ENCODE results near the gene CAPN2.

CAPN2 gene

GRCh38 chr1:223712194-223712849, at the start of gene CAPN2:
Gene CAPN2 (plus strand): TSS chr1:223712539. CDS start chr1:223712641, 102 bp downstream.
- DNase-seq, result peak; percentile 90
- in situ Hi-C loops (cut with HindIII; ENCODE audit: low pct_ligation_motif_present, low pct_unique_long_range_greater_than_20kb, low sequenced_read_pairs), result no loop called here

GRCh38 chr1:223662943-223663342, 49.4 kb upstream of the CAPN2 start:
- no peak for DNase-seq
- in situ Hi-C loops (cut with HindIII; ENCODE audit: low pct_ligation_motif_present, low pct_unique_long_range_greater_than_20kb, low sequenced_read_pairs), result no loop called here

GRCh38 chr1:223664106-223664505, 48.2 kb upstream of the CAPN2 start:
- in situ Hi-C loops (cut with HindIII; ENCODE audit: low pct_ligation_motif_present, low pct_unique_long_range_greater_than_20kb, low sequenced_read_pairs), result no loop called here
- DNase-seq, result no peak

- DNase-seq, result no peak
- in situ Hi-C loops (cut with HindIII; ENCODE audit: low pct_ligation_motif_present, low pct_unique_long_range_greater_than_20kb, low sequenced_read_pairs), result no loop called here
Measured at GRCh38 chr1:223665592-223666312, 46.6 kb upstream of the CAPN2 start, which contains the start of gene CAPN8. Gene CAPN8 (minus strand): TSS chr1:223665701. CDS start chr1:223665646, 55 bp downstream.

- in situ Hi-C loops (cut with HindIII; ENCODE audit: low pct_ligation_motif_present, low pct_unique_long_range_greater_than_20kb, low sequenced_read_pairs), result no loop called here
- peak; percentile 35 for DNase-seq
Measured at GRCh38 chr1:223667484-223668182, 44.7 kb upstream of the CAPN2 start.

- in situ Hi-C loops (cut with HindIII; ENCODE audit: low pct_ligation_motif_present, low pct_unique_long_range_greater_than_20kb, low sequenced_read_pairs), result no loop called here
- no peak for DNase-seq
Measured at GRCh38 chr1:223669003-223669795, 43.1 kb upstream of the CAPN2 start.

- peak; percentile 59 for DNase-seq
- in situ Hi-C loops (cut with HindIII; ENCODE audit: low pct_ligation_motif_present, low pct_unique_long_range_greater_than_20kb, low sequenced_read_pairs), result no loop called here
Measured at GRCh38 chr1:223670458-223671159, 41.7 kb upstream of the CAPN2 start.

GRCh38 chr1:223674119-223674890, 38.0 kb upstream of the CAPN2 start:
- in situ Hi-C loops (cut with HindIII; ENCODE audit: low pct_ligation_motif_present, low pct_unique_long_range_greater_than_20kb, low sequenced_read_pairs), result no loop called here
- DNase-seq, result no peak

- in situ Hi-C loops (cut with HindIII; ENCODE audit: low pct_ligation_motif_present, low pct_unique_long_range_greater_than_20kb, low sequenced_read_pairs), result no loop called here
- DNase-seq, result no peak
Measured at GRCh38 chr1:223678841-223679240, 33.5 kb upstream of the CAPN2 start.

GRCh38 chr1:223680188-223680587, 32.2 kb upstream of the CAPN2 start:
- in situ Hi-C loops (cut with HindIII; ENCODE audit: low pct_ligation_motif_present, low pct_unique_long_range_greater_than_20kb, low sequenced_read_pairs), result no loop called here
- no peak for DNase-seq

- in situ Hi-C loops (cut with HindIII; ENCODE audit: low pct_ligation_motif_present, low pct_unique_long_range_greater_than_20kb, low sequenced_read_pairs), result no loop called here
- no peak for DNase-seq
Measured at GRCh38 chr1:223682502-223682901, 29.8 kb upstream of the CAPN2 start.

- peak; percentile 71 for DNase-seq
Measured at GRCh38 chr1:223683586-223684487, 28.5 kb upstream of the CAPN2 start.

GRCh38 chr1:223684488-223684792, 27.9 kb upstream of the CAPN2 start:
- in situ Hi-C loops (cut with HindIII; ENCODE audit: low pct_ligation_motif_present, low pct_unique_long_range_greater_than_20kb, low sequenced_read_pairs), result no loop called here
- no peak for DNase-seq

More at GRCh38 chr1:223683586-223684487, 28.5 kb upstream of the CAPN2 start:
- in situ Hi-C loops (cut with HindIII; ENCODE audit: low pct_ligation_motif_present, low pct_unique_long_range_greater_than_20kb, low sequenced_read_pairs), result no loop called here

- in situ Hi-C loops (cut with HindIII; ENCODE audit: low pct_ligation_motif_present, low pct_unique_long_range_greater_than_20kb, low sequenced_read_pairs), result no loop called here
- DNase-seq, result no peak
Measured at GRCh38 chr1:223691121-223691520, 21.2 kb upstream of the CAPN2 start.

- in situ Hi-C loops (cut with HindIII; ENCODE audit: low pct_ligation_motif_present, low pct_unique_long_range_greater_than_20kb, low sequenced_read_pairs), result no loop called here
Measured at GRCh38 chr1:223695014-223695548, 17.3 kb upstream of the CAPN2 start.

GRCh38 chr1:223695941-223696340, 16.4 kb upstream of the CAPN2 start:
- in situ Hi-C loops (cut with HindIII; ENCODE audit: low pct_ligation_motif_present, low pct_unique_long_range_greater_than_20kb, low sequenced_read_pairs), result no loop called here
- DNase-seq, result no peak

More at GRCh38 chr1:223695014-223695548, 17.3 kb upstream of the CAPN2 start:
- no peak for DNase-seq

All from ACHN (cell line).